ENCODE measurements around the gene GATAD2B.
A peak's percentile ranks its signal among the peaks of the same experiment; 100 is the strongest.
"Not testable (repeated sequence)": the region's sequence is repeated elsewhere in the genome, so short reads cannot be mapped to it uniquely, and the experiment has no call there.

The GATAD2B gene

GRCh38 chr1:153882296-153882912 lies 40.4 kb downstream of the GATAD2B start:
- no peak for DNase-seq

DNA sequence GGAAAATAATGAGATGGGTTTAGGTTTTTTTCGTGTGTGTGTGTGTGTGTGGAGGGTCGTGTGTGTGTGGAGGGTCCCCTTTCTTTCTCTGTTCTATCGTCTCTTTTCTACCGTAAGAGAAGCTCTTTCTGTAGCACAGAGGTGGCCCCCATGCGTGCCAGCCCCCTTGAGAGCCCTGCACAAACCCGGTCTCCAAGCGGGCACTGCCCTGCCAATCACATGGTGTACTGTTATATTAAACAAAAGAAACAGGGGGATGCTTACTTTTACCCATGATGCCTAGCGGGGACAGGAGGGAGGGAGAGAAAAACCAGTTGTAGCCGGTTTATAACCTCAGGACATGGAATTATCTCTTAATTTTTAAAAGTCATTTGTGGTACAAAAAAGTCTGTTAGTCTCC lies 41.0 kb downstream of the GATAD2B start:
- DNase-seq: no peak

DNA sequence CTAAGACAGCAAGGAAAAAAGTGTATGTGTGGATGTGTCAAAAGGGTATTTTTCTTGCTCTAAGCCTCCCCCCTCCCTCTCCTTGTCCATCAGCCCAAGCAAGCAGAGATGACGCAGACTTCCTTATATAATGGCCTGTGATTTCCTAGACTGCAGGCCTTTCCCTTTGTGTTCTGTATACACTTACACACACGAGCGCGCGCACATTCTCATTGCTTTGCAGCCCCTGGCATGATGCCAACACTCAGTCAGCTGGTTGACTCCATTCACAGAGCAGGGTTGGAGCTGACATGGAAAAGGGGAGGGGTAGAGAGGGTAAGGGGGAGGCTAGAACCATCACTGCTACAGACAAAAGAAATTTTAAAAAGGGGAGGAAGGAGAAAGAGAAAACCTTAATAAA lies 41.8 kb downstream of the GATAD2B start:
- DNase-seq: peak; percentile 46

DNA sequence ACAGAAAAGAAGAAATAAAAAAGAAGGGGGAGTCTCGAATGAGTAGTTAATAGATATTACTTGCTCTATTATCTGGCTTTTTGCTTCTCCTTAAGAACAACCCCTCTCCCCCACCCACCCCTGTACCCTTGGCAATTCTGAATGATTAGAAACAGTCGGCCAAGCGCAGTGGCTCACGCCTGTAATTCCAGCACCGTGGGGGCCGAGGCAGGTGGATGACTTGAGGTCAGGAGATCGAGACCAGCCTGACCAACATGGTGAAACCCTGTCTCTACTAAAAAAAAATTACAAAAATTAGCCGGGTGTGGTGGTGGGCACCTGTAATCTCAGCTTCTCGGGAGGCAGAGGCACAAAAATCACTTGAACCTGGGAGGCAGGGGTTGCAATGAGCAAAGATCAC lies 42.7 kb downstream of the GATAD2B start:
- DNase-seq: no peak

GRCh38 chr1:153877112-153877511 lies 45.7 kb downstream of the GATAD2B start:
- no peak for DNase-seq

- no peak for DNase-seq
These were observed 49.8 kb downstream of the GATAD2B start for GRCh38 chr1:153872934-153873333.

GRCh38 chr1:153872331-153872730 lies 50.4 kb downstream of the GATAD2B start:
- no peak for DNase-seq

- no peak for DNase-seq
These were observed 53.3 kb downstream of the GATAD2B start for GRCh38 chr1:153869486-153869885.

GRCh38 chr1:153866045-153866850 lies 56.5 kb downstream of the GATAD2B start:
- no peak for DNase-seq

DNA sequence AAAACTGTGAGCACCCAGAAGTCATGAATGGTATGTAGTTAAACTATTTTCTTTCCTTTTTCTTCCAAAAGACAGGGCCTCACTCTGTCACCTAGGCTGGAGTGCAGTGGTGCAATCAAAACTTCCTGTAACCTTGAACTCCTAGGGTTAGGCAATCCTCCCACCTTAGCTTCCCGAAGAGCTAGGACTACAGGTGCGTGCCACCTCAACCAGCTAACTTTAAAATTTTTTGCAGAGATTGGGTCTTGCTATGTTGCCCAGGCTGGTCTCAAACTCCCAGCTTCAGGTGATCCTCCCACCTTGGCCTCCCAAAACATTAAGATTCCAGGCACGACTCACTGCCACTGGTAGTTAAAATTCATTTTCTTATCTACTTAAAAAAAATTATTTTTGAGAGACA lies 62.5 kb downstream of the GATAD2B start:
- no peak for DNase-seq

- DNase-seq: no peak
These were observed 65.3 kb downstream of the GATAD2B start for GRCh38 chr1:153857505-153857904.

- no peak for DNase-seq
These were observed 66.0 kb downstream of the GATAD2B start for GRCh38 chr1:153856763-153857162.

DNA sequence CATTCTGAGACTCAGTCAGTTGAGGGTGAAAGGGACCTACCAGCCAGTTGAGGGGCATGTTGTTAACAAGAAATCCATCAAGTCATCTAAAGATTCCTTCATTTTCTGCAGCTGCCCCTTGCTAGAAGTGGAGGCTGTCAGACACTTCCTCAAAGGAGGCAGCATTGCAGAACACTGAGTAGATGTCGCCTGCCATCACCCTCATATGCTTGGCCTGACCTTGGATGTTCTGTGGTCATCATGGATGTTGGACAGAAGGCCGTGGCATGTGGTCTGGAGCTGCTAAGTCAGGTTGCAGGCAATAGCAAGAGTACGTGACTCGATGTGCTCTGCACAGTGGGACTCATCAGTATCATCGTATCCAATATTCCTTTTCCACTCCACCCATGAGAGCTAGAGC lies 70.6 kb downstream of the GATAD2B start:
- DNase-seq: no peak

DNA sequence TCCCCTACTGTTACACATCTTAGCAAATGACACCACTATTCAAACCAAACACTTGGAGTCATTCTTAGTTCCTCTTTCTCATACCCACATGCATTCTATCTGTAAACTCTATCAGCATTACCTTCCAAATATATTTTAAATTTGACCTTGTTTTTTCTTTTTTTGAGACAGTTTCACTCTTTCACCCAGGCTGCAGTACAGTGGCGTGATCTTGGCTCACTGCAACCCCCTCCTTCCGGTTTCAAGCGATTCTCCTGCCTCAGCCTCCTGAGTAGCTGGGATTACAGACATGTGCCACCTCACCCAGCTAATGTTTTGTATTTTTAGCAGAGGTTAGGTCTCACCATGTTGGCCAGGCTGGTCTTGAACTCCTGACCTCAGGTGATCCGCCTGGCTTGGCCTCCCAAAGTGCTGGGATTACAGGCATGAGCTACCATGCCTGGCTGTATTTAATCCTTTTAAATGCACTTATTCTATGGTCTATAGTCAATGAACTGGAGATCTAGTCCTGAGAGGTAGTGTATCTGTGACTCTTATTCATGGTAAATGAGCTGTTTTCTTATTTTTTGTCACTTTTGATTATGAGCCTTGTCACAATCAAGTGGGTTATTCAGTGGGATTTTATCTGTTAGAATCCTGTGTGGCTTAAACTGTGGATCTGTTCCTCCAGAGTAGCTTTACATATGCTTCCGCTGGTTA lies 73.1 kb downstream of the GATAD2B start:
- peak; percentile 45 for DNase-seq

- no peak for DNase-seq
These were observed 74.0 kb downstream of the GATAD2B start for GRCh38 chr1:153848805-153849204.

GRCh38 chr1:153845158-153845557 lies 77.6 kb downstream of the GATAD2B start:
- no peak for DNase-seq

DNA sequence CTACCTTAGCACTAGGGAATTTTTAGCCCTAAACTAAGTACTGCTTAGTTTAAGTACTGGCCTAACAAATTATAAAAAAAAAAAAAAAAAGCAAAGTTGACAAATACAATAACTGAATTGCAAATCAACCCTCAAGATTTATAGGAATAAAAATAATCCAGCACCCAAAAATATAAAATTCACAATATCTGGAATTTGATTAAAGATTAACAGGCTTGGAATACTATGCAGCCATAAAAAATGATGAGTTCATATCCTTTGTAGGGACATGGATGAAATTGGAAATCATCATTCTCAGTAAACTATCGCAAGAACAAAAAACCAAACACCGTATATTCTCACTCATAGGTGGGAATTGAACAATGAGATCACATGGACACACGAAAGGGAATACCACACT lies 78.4 kb downstream of the GATAD2B start:
- DNase-seq: not testable (repeated sequence)

DNA sequence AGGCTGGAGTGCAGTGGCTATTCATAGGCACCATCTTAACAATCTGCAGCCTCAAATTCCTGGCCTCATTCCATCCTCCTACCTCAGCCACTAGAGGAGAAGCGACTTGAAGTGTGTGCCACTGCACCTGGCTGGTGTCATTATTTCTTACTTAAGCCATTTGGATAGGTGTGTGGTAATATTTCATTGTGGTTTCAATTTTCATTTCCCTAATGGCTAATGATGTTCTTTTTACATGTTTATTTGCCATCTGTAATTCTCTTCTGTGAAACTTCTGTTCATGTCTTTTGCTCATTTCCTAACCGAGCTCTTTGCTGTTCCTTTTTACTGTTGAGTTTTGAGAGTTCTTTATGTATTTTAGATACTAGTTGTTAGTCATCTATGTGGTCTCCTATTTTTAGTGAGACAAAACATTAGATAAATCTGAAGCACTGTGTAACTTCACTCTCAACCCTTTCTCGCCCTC lies 80.7 kb downstream of the GATAD2B start:
- no peak for DNase-seq

- no peak for DNase-seq
These were observed 81.2 kb downstream of the GATAD2B start for GRCh38 chr1:153841463-153841994.

GRCh38 chr1:153840774-153841173 lies 82.0 kb downstream of the GATAD2B start:
- DNase-seq: not testable (repeated sequence)

GRCh38 chr1:153833968-153834367 lies 88.8 kb downstream of the GATAD2B start:
- not testable (repeated sequence) for DNase-seq

GRCh38 chr1:153833171-153833570 lies 89.6 kb downstream of the GATAD2B start:
- no peak for DNase-seq

- DNase-seq: no peak
These were observed 90.5 kb downstream of the GATAD2B start for GRCh38 chr1:153832293-153832692.

GRCh38 chr1:153831026-153831425 lies 91.7 kb downstream of the GATAD2B start:
- no peak for DNase-seq

Measured in activated CD4-positive, alpha-beta T cell treated with anti-CD3 and anti-CD28 coated beads for 48 hours (primary cell).